Activated CD4-positive, CD25-positive, alpha-beta regulatory T cell (primary cell): ENCODE measurements around the gene BCAN.
A peak's percentile ranks its signal among the peaks of the same experiment; 100 is the strongest.

Experiments
- DNase-seq, 4 experiments: peaks; one replicate each; lab custom pipeline; 2025; lab: John Stamatoyannopoulos, UW

BCAN gene

DNA sequence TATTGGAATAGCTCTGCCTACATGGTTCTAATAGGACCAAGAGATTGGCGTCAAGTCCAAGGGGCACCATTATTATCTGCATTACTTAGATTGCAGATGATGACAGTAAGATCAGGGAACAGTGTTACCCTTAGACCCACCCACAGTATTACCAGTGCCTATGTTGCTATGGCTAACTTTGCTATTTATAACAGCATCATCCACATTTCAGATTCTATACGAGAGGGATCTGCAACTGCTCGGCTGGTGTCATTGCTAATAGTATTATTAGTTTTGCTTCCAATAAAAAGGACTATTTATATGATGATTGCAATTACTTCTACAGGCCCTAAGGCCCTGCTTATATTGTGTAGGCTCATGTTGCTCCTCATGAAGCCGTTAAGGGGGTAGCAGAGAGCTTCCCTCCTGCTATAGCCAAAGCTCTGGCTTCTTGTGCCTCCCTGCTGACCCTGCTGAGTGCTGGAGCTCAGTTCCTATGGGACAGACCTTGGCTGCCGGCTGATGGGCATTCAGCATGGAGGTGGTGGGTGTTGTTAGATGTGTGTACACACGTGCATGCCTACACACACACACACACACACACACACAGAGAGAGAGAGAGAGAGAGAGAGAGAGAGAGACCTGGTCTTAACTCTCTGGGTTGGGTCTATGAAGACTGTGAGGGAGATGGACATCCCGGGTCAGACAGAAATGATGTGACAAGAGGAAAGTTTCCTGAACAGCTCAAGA, 1.3 kb downstream of the BCAN start:
- no peak for DNase-seq

DNA sequence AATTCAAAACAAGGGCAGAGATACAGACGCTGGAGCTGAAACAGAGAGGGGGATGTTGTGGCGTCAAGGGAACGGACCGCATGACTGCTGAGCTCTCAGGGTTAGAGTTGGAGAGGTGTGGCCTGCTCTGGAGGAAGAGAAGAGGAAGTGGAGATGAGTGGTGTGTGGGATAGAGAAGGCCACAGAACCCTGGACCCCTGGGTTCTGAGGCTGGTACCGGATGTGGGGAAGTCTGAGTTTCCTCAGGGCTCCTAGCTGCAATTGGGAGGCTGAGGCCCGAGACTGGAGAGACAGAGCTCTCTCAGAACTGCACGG, 1.8 kb downstream of the BCAN start:
- no peak for DNase-seq

DNA sequence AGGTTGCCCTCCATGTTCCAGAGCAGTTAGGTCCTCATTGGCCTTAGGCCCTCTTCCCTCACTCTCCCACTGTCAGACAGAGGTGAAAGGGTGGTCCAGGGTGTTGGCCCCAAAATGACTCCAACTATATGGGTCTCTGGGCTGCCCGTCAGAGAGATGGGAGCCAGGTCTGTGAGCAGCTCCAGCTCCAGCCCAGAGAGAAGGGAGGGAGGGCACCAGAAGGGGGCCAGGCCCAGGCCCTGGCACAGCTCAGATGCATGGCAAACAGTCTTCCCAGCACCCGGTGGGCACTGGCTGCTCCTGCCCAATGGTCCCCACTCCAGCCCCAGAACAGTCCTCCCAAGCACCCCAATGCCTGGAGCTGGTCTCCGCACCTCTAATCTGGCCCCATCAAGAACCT, 2.2 kb downstream of the BCAN start:
- no peak for DNase-seq

- no peak for DNase-seq
Observed at GRCh38 chr1:156644640-156645039, 2.7 kb downstream of the BCAN start.

GRCh38 chr1:156645056-156645455, 3.1 kb downstream of the BCAN start:
- no peak for DNase-seq

DNA sequence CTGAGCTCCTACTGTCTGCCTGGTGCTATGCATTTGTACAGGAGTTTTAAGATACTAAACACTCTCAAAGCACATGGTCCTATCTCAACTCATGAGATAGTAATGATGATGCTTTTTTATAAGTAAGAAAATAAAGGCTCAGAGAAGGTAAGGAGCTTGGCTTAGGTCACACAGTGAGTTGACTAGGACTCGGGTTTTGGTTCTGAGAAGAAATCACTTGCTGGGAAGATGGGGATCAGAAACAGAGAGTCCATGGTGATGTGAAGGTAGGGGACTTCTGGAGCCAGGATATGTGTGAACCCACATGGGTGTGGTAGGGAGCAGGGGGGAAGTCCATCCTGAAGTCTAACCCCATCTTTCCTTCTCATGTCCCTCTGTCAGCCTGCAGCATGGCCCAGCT, 3.7 kb downstream of the BCAN start:
- DNase-seq = no peak

DNA sequence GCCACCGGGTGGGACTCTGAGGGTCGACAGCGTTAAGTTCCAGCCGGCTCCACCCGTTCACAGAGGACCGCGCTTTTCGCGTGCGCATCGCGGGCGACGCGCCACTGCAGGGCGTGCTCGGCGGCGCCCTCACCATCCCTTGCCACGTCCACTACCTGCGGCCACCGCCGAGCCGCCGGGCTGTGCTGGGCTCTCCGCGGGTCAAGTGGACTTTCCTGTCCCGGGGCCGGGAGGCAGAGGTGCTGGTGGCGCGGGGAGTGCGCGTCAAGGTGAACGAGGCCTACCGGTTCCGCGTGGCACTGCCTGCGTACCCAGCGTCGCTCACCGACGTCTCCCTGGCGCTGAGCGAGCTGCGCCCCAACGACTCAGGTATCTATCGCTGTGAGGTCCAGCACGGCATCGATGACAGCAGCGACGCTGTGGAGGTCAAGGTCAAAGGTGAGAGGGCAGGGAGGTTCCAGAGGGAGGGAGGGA, 4.9 kb downstream of the BCAN start:
- no peak for DNase-seq

DNA sequence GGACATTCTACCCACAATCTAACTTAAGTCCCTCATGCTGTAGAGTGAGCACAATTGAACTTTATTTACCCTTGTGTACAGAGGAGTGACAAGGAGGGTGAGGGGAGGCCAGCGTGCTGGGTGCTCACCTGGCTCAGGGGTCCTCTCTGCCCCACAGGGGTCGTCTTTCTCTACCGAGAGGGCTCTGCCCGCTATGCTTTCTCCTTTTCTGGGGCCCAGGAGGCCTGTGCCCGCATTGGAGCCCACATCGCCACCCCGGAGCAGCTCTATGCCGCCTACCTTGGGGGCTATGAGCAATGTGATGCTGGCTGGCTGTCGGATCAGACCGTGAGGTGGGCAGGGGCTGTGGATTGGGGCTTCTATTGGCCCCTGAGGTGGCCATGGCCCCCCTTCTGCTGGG, 5.4 kb downstream of the BCAN start:
- DNase-seq = no peak

DNA sequence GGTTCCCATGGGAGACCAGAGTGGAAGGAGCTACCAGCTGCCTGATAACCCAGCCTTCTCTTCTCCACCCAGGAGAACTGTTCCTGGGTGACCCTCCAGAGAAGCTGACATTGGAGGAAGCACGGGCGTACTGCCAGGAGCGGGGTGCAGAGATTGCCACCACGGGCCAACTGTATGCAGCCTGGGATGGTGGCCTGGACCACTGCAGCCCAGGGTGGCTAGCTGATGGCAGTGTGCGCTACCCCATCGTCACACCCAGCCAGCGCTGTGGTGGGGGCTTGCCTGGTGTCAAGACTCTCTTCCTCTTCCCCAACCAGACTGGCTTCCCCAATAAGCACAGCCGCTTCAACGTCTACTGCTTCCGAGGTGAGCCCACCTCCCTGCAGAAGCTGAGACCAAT, 6.6 kb downstream of the BCAN start:
- no peak for DNase-seq

DNA sequence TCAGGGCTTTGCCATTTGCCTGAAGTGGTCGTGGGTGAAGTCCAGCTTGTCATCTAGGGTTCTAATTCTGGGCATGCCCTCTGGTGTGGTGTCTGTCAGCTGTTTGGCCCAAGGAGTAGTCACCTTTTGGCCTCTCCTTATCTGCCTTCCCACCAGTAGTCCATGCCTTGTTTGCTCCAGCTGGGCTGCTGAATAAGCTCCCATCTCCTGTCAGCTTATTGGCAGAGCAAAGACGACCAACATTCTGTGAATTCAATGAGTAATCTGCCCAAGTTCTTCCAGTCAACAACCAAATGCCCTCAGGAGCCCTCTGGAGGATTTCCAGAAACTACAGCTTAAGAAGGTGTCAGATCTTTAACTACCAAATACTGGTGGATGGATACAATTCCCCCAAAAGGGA, 7.0 kb downstream of the BCAN start:
- no peak for DNase-seq

DNA sequence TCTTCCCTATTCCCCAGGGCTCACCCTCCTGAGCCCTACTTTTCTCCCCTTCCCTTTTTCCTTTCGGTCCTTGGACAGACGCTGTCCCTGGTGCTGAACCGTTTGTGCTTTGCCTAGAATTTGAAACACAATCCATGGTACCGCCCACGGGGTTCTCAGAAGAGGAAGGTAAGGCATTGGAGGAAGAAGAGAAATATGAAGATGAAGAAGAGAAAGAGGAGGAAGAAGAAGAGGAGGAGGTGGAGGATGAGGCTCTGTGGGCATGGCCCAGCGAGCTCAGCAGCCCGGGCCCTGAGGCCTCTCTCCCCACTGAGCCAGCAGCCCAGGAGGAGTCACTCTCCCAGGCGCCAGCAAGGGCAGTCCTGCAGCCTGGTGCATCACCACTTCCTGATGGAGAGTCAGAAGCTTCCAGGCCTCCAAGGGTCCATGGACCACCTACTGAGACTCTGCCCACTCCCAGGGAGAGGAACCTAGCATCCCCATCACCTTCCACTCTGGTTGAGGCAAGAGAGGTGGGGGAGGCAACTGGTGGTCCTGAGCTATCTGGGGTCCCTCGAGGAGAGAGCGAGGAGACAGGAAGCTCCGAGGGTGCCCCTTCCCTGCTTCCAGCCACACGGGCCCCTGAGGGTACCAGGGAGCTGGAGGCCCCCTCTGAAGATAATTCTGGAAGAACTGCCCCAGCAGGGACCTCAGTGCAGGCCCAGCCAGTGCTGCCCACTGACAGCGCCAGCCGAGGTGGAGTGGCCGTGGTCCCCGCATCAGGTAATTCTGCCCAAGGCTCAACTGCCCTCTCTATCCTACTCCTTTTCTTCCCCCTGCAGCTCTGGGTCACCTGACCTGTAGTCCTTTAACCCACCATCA, 10.4 kb downstream of the BCAN start:
- no peak for DNase-seq

GRCh38 chr1:156652992-156653355, 11.1 kb downstream of the BCAN start:
- no peak for DNase-seq

- DNase-seq = no peak
Observed at GRCh38 chr1:156654700-156655099, 12.8 kb downstream of the BCAN start.

DNA sequence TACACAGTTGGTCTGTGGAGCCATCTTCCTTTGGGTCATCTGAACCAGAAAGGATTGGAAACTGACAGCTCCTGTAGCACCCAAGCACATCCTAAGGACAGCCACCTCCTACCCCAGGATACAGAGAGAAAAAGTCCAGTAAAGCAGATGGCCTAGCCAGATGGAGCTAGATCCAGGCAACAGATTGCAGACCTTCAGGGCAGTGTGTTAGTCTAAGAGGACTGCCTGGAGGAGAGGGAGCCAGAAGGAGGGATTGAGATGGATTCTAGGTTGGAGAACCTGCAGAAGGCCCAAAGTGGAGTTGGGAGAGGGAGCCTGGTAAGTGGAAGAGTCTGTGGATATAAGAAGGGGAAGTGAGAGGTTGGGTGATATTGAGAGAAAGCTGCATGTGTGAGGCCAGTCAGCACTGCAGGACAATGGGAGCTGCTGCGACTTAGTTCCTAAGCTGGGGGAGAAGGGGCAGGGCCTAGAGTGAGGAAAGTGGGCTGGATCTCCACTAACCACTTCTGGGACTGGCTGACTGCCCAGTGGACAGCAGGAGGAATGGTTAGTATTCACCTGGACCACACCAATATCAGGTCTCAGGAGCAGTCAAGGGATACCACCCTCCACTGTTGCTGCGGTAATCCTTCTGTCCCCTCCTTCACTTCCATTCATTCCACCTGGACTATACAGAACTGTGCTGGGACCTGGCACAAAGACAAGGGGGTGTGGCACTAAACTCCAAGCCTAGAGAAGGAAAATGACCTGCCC, 13.4 kb downstream of the BCAN start:
- no peak for DNase-seq

GRCh38 chr1:156655904-156656516, 14.1 kb downstream of the BCAN start:
- DNase-seq = no peak

- peak; percentile 37 to 69 (median 57) for DNase-seq
Observed at GRCh38 chr1:156656806-156657740, 15.2 kb downstream of the BCAN start.

DNA sequence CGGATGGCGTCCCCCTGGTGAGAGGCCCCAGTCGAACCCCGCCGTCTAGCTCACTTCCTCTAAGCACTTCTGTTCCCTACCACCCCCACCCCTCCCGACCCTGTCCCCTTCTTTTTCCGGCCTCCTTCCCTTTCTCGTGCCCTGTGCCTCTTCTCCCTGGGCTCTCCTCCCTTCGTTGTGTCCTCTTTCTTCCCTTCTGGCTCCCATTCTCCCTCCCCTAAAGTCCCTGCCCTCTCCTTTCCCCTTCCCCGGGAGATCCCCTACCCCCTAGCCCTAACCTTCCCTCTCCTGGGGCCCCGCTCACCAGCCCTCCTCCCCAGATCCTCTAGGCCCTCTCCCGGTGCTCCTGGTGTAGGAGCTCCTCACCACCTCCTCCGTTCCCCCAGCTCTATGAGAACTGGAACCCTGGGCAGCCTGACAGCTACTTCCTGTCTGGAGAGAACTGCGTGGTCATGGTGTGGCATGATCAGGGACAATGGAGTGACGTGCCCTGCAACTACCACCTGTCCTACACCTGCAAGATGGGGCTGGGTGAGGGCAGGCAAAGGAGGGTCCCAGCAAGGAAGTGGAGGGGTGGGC, 15.9 kb downstream of the BCAN start:
- DNase-seq = no peak

DNA sequence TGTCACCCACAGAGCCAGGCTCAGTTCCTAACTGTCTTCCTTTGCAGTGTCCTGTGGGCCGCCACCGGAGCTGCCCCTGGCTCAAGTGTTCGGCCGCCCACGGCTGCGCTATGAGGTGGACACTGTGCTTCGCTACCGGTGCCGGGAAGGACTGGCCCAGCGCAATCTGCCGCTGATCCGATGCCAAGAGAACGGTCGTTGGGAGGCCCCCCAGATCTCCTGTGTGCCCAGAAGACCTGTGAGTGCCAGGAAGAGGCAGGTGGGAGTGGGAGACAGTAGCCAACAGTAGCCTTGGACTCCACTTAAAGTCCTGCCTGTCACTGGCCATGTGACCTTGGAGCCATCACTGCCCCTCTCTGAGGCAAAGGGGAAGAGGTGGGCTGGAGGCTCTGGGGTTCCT, 16.6 kb downstream of the BCAN start:
- no peak for DNase-seq

DNA sequence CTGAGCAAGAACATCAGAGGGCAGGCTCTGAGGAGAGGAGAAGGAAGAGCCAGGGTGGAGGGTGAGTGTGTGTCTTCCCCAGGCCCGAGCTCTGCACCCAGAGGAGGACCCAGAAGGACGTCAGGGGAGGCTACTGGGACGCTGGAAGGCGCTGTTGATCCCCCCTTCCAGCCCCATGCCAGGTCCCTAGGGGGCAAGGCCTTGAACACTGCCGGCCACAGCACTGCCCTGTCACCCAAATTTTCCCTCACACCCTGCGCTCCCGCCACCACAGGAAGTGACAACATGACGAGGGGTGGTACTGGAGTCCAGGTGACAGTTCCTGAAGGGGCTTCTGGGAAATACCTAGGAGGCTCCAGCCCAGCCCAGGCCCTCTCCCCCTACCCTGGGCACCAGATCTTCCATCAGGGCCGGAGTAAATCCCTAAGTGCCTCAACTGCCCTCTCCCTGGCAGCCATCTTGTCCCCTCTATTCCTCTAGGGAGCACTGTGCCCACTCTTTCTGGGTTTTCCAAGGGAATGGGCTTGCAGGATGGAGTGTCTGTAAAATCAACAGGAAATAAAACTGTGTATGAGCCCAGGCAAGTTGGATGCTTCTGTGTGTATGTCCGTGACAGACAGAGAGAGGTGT, 17.1 kb downstream of the BCAN start:
- DNase-seq = no peak

GRCh38 chr1:156659661-156659987, 17.7 kb downstream of the BCAN start:
- no peak for DNase-seq
